Mesenchymal stem cell (in vitro differentiated cells and primary cell): ENCODE results near the gene PLA2G2E.

Source experiments
- DNase-seq: peaks from one replicate; pipeline ENCODE4 v3.0.0-alpha.2; 2013
- H2AFZ ChIP-seq: one replicate; pipeline ENCODE4 v1.6.1; 2013; ENCODE audit warnings: low read depth, mild to moderate bottlenecking, control low read depth, inconsistent platforms, low read length, moderate library complexity
- H2AK5ac ChIP-seq: 2 replicates; pipeline ENCODE4 v1.6.1; 2013; ENCODE audit warnings: low read length, moderate library complexity, mild to moderate bottlenecking, inconsistent platforms; ENCODE audit not compliant: severe bottlenecking
- H2BK120ac ChIP-seq: one replicate; pipeline ENCODE4 v1.6.1; 2013; ENCODE audit warnings: low read depth, mild to moderate bottlenecking, inconsistent platforms, low read length, moderate library complexity
- H2BK12ac ChIP-seq, 2 experiments: one replicate each; pipeline ENCODE4 v1.6.1; 2013; ENCODE audit warnings: inconsistent platforms in 2 of 2, low read length in 2 of 2, mild to moderate bottlenecking in 2 of 2, moderate library complexity in 2 of 2, control low read depth in 1 of 2
- H2BK15ac ChIP-seq: one replicate; pipeline ENCODE4 v1.6.1; 2013; ENCODE audit warnings: mild to moderate bottlenecking, low read depth, inconsistent platforms; ENCODE audit not compliant: poor library complexity, severe bottlenecking
- H2BK5ac ChIP-seq: 2 replicates; pipeline ENCODE4 v1.6.1; 2013; ENCODE audit warnings: low read depth, mild to moderate bottlenecking, low read length, control low read depth, inconsistent platforms; ENCODE audit not compliant: poor library complexity, severe bottlenecking
- H3K14ac ChIP-seq, 2 experiments: one replicate each; pipeline ENCODE4 v1.6.1; 2013; ENCODE audit warnings: inconsistent platforms in 2 of 2, low read length in 2 of 2, control low read depth in 1 of 2, mild to moderate bottlenecking in 1 of 2, moderate library complexity in 1 of 2
- H3K18ac ChIP-seq, 2 experiments: one replicate each; pipeline ENCODE4 v1.6.1; 2013; ENCODE audit warnings: inconsistent platforms in 2 of 2, low read length in 2 of 2, control low read depth in 1 of 2, low read depth in 1 of 2, mild to moderate bottlenecking in 1 of 2
- H3K23ac ChIP-seq, 2 experiments: one replicate each; pipeline ENCODE4 v1.6.1; 2013; ENCODE audit warnings: inconsistent platforms in 2 of 2, low read length in 2 of 2, mild to moderate bottlenecking in 2 of 2, moderate library complexity in 2 of 2, control low read depth in 1 of 2
- H3K27ac ChIP-seq: 2 replicates; pipeline ENCODE4 v1.5.1; 2013; ENCODE audit warnings: mild to moderate bottlenecking, moderate library complexity, low read length, control low read depth, inconsistent platforms; ENCODE audit not compliant: poor library complexity, severe bottlenecking
- H3K27me3 ChIP-seq, 2 experiments: 2 replicates each; pipeline versions ENCODE4 v1.6.1 to v1.7.0; 2013; ENCODE audit warnings: low read length in 2 of 2, mild to moderate bottlenecking in 2 of 2, moderate library complexity in 2 of 2, control low read depth in 1 of 2, inconsistent platforms in 1 of 2; ENCODE audit not compliant: control insufficient read depth in 1 of 2, insufficient read depth in 1 of 2
- H3K36me3 ChIP-seq, 2 experiments: 2 replicates each; pipeline versions ENCODE4 v1.6.1 to v1.7.0; 2013; ENCODE audit warnings: low read length in 2 of 2, control low read depth in 1 of 2, inconsistent platforms in 1 of 2, low read depth in 1 of 2, mild to moderate bottlenecking in 1 of 2; ENCODE audit not compliant: insufficient read depth in 2 of 2, control insufficient read depth in 1 of 2
- H3K4ac ChIP-seq, 2 experiments: one replicate each; pipeline ENCODE4 v1.6.1; 2013; ENCODE audit warnings: inconsistent platforms in 2 of 2, low read length in 2 of 2, mild to moderate bottlenecking in 2 of 2, moderate library complexity in 2 of 2, control low read depth in 1 of 2, low read depth in 1 of 2
- H3K4me1 ChIP-seq: 2 replicates; pipeline ENCODE4 v1.6.1; 2013; ENCODE audit warnings: low read depth, low read length, control low read depth; ENCODE audit not compliant: control insufficient read depth, insufficient read depth
- H3K4me2 ChIP-seq: 2 replicates; pipeline ENCODE4 v1.6.1; 2013; ENCODE audit warnings: low read length, mild to moderate bottlenecking, inconsistent platforms; ENCODE audit not compliant: poor library complexity, severe bottlenecking
- H3K4me3 ChIP-seq, 2 experiments: 2 replicates each; pipeline versions ENCODE4 v1.5.1 to v1.7.0; 2013; ENCODE audit warnings: low read length in 2 of 2, mild to moderate bottlenecking in 2 of 2, control low read depth in 1 of 2, low read depth in 1 of 2; ENCODE audit not compliant: insufficient read depth in 1 of 2
- H3K79me1 ChIP-seq: replicated peaks from 2 replicates; pipeline ENCODE4 v1.6.1; 2013; ENCODE audit warnings: mild to moderate bottlenecking, control low read depth, low read length, inconsistent platforms; ENCODE audit not compliant: poor library complexity, severe bottlenecking
- H3K9ac ChIP-seq: 2 replicates; pipeline ENCODE4 v1.7.0; 2013; ENCODE audit warnings: mild to moderate bottlenecking, low read length, moderate library complexity
- H3K9me3 ChIP-seq: 2 replicates; pipeline ENCODE4 v1.7.0; 2013; ENCODE audit warnings: mild to moderate bottlenecking, low read length; ENCODE audit not compliant: control insufficient read depth
- H4K8ac ChIP-seq: one replicate; pipeline ENCODE4 v1.6.1; 2013; ENCODE audit warnings: inconsistent platforms, mild to moderate bottlenecking, low read length, moderate library complexity
- H4K91ac ChIP-seq: one replicate; pipeline ENCODE4 v1.6.1; 2013; ENCODE audit warnings: mild to moderate bottlenecking, low read length, inconsistent platforms
- WGBS: methylation state at CpG from one replicate; pipeline ENCODE4 v1.1.7; 2013; ENCODE audit warnings: mixed read lengths; 5-methylcytosine and 5-hydroxymethylcytosine counted together

The PLA2G2E gene

GRCh38 chr1:19964542-19964941, 41.1 kb upstream of the PLA2G2E start:
- Histone ChIP-seq H3K14ac (no peak overlapping the region), H3K23ac (no peak overlapping the region), H3K27me3 (peaks cover 3 to 44% of the 10 kb centered on the region in 2 experiments), H4K8ac (no peak overlapping the region), H3K79me1 (no peaks in the 10 kb centered on the region), H2BK12ac (no peak overlapping the region), H3K9me3 (peaks cover 10% of the 10 kb centered on the region), H3K9ac (no peak overlapping the region), H3K4ac (no peak overlapping the region), H2BK120ac (no peak overlapping the region), H3K27ac (no peak overlapping the region), H3K4me1 (no peaks in the 10 kb centered on the region), H2AK5ac (no peak overlapping the region), H2BK5ac (no peak overlapping the region), H3K4me2 (no peak overlapping the region), H3K36me3 (no peaks in the 10 kb centered on the region), H4K91ac (no peak overlapping the region), H2BK15ac (no peak overlapping the region), H3K4me3 (no peak overlapping the region), H3K18ac (no peak overlapping the region), H2AFZ (no peak overlapping the region)
- WGBS, result 68% methylated on average over 2 of the region's 2 CpGs
- DNase-seq, result no peak

GRCh38 chr1:19963636-19964035, 40.2 kb upstream of the PLA2G2E start:
- Histone ChIP-seq H3K18ac (no peak overlapping the region), H3K79me1 (no peaks in the 10 kb centered on the region), H3K27me3 (peaks cover 3 to 44% of the 10 kb centered on the region in 2 experiments), H2BK5ac (no peak overlapping the region), H3K9ac (no peak overlapping the region), H2BK120ac (no peak overlapping the region), H3K4ac (no peak overlapping the region), H2BK15ac (no peak overlapping the region), H4K91ac (no peak overlapping the region), H3K27ac (no peak overlapping the region), H3K36me3 (no peaks in the 10 kb centered on the region), H3K4me2 (no peak overlapping the region), H3K4me3 (no peak overlapping the region), H2BK12ac (no peak overlapping the region), H3K4me1 (no peaks in the 10 kb centered on the region), H2AK5ac (no peak overlapping the region), H4K8ac (no peak overlapping the region), H3K9me3 (peaks cover 10% of the 10 kb centered on the region), H3K23ac (no peak overlapping the region), H3K14ac (no peak overlapping the region), H2AFZ (no peak overlapping the region)
- WGBS, result 83% methylated on average over 4 of the region's 4 CpGs
- DNase-seq, result no peak

- Histone ChIP-seq H4K91ac (no peak overlapping the region), H3K4ac (no peak overlapping the region), H2BK12ac (no peak overlapping the region), H2AFZ (no peak overlapping the region), H2BK15ac (no peak overlapping the region), H3K9ac (no peak overlapping the region), H3K4me1 (no peaks in the 10 kb centered on the region), H2BK120ac (no peak overlapping the region), H3K18ac (no peak overlapping the region), H3K9me3 (peaks cover 10% of the 10 kb centered on the region), H3K27me3 (peaks cover 6 to 61% of the 10 kb centered on the region in 2 experiments), H3K23ac (no peak overlapping the region), H2BK5ac (no peak overlapping the region), H3K14ac (no peak overlapping the region), H3K36me3 (no peaks in the 10 kb centered on the region), H3K4me2 (no peak overlapping the region), H3K27ac (no peak overlapping the region), H3K4me3 (no peak overlapping the region), H4K8ac (no peak overlapping the region), H2AK5ac (no peak overlapping the region), H3K79me1 (no peaks in the 10 kb centered on the region)
- 54% methylated on average over 5 of the region's 5 CpGs for WGBS
- DNase-seq, result no peak
These were observed 37.2 kb upstream of the PLA2G2E start for GRCh38 chr1:19960591-19960990.

- no peak overlapping the region for H3K18ac ChIP-seq
- H3K4me1 ChIP-seq, result no peaks in the 10 kb centered on the region
- DNase-seq, result no peak
- H3K4me2 ChIP-seq, result no peak overlapping the region
- H2BK12ac ChIP-seq, result no peak overlapping the region
- H3K4me3 ChIP-seq, result no peak overlapping the region
- H2BK15ac ChIP-seq, result no peak overlapping the region
- no peak overlapping the region for H2BK120ac ChIP-seq
- no peak overlapping the region for H2BK5ac ChIP-seq
- no peak overlapping the region for H3K27ac ChIP-seq
- H3K79me1 ChIP-seq, result no peaks in the 10 kb centered on the region
- 76% methylated on average over 4 of the region's 4 CpGs for WGBS
- H2AFZ ChIP-seq, result no peak overlapping the region
- no peaks in the 10 kb centered on the region for H3K36me3 ChIP-seq
- H3K14ac ChIP-seq, result no peak overlapping the region
- peaks cover 17% of the 10 kb centered on the region for H3K9me3 ChIP-seq
- no peak overlapping the region for H4K8ac ChIP-seq
- H3K4ac ChIP-seq, result no peak overlapping the region
- H4K91ac ChIP-seq, result no peak overlapping the region
- H3K23ac ChIP-seq, result no peak overlapping the region
- H2AK5ac ChIP-seq, result no peak overlapping the region
- H3K27me3 ChIP-seq, result peaks cover 16 to 65% of the 10 kb centered on the region in 2 experiments
- H3K9ac ChIP-seq, result no peak overlapping the region
These were observed 34.4 kb upstream of the PLA2G2E start for GRCh38 chr1:19957779-19958178.
